Loucy (cell line): Measurements from ENCODE around the gene TRIM37.

Experiments
- H2AFZ ChIP-seq: fragments of 200-600 bp; sonication (generic); 2 replicates; pipeline ENCODE4 v1.6.0; 2016; ENCODE audit warnings: antibody characterized with exemption, mild to moderate bottlenecking, low read length, moderate library complexity
- H3F3A ChIP-seq: fragments of 200-600 bp; 2 replicates; pipeline ENCODE4 v1.6.0; 2016; ENCODE audit warnings: antibody characterized with exemption, low read depth, mild to moderate bottlenecking
- H3K27me3 ChIP-seq: fragments of 200-600 bp; sonication (generic); 2 replicates; pipeline ENCODE4 v1.6.1; 2014; ENCODE audit warnings: low read length, mild to moderate bottlenecking; ENCODE audit not compliant: insufficient read depth, poor library complexity, severe bottlenecking
- H3K36me3 ChIP-seq: fragments of 200-600 bp; sonication (generic); 2 replicates; pipeline ENCODE4 v1.6.1; 2016; ENCODE audit warnings: low read length; ENCODE audit not compliant: insufficient read depth
- H3K4me1 ChIP-seq: fragments of 200-600 bp; sonication (generic); 2 replicates; pipeline ENCODE4 v1.5.1; 2014; ENCODE audit warnings: low read length, mild to moderate bottlenecking; ENCODE audit not compliant: insufficient read depth, poor library complexity, severe bottlenecking
- H3K4me2 ChIP-seq: fragments of 200-600 bp; sonication (generic); 2 replicates; pipeline ENCODE4 v1.6.0; 2014; ENCODE audit warnings: antibody characterized with exemption, low read length, low read depth, mild to moderate bottlenecking; ENCODE audit not compliant: poor library complexity, severe bottlenecking
- H3K4me3 ChIP-seq: fragments of 200-600 bp; sonication (generic); 2 replicates; pipeline ENCODE4 v1.5.1; 2014; ENCODE audit warnings: low read length, mild to moderate bottlenecking, mixed read lengths; ENCODE audit not compliant: poor library complexity, severe bottlenecking
- H3K79me2 ChIP-seq: fragments of 200-600 bp; sonication (generic); 2 replicates; pipeline ENCODE4 v1.6.1; 2014; ENCODE audit warnings: low read length; ENCODE audit not compliant: insufficient read depth
- H3K9ac ChIP-seq: fragments of 200-600 bp; sonication (generic); 2 replicates; pipeline ENCODE4 v1.6.0; 2014; ENCODE audit warnings: mild to moderate bottlenecking, low read depth, low read length, moderate library complexity; ENCODE audit not compliant: poor library complexity, severe bottlenecking
- H3K9me2 ChIP-seq: fragments of 200-600 bp; sonication (generic); replicated peaks from 2 replicates; pipeline ENCODE4 v1.6.1; 2016; ENCODE audit warnings: low read depth, low read length, mixed read lengths
- H3K9me3 ChIP-seq: fragments of 200-600 bp; sonication (generic); 2 replicates; pipeline ENCODE4 v1.6.1; 2014; ENCODE audit warnings: mild to moderate bottlenecking, antibody characterized with exemption, low read length, low read depth; ENCODE audit not compliant: insufficient read depth
- H4K20me1 ChIP-seq: fragments of 200-600 bp; sonication (generic); 2 replicates; pipeline ENCODE4 v1.6.0; 2014; ENCODE audit warnings: antibody characterized with exemption, low read length, mild to moderate bottlenecking; ENCODE audit not compliant: insufficient read depth, poor library complexity, severe bottlenecking
- EZH2phosphoT487 ChIP-seq: fragments of 200-600 bp; IDR thresholded peaks from 2 replicates; pipeline ENCODE4 v1.6.1; 2018; ENCODE audit warnings: antibody characterized with exemption, mild to moderate bottlenecking, moderate library complexity, borderline replicate concordance
- TF ChIP-seq, protein P1 (sequence below): fragments of 200-600 bp; sonication (generic); conservative IDR thresholded peaks from 2 replicates; pipeline ENCODE4 v1.5.1; 2014; ENCODE audit warnings: mild to moderate bottlenecking, antibody characterized with exemption, low read length

Gene TRIM37

DNA sequence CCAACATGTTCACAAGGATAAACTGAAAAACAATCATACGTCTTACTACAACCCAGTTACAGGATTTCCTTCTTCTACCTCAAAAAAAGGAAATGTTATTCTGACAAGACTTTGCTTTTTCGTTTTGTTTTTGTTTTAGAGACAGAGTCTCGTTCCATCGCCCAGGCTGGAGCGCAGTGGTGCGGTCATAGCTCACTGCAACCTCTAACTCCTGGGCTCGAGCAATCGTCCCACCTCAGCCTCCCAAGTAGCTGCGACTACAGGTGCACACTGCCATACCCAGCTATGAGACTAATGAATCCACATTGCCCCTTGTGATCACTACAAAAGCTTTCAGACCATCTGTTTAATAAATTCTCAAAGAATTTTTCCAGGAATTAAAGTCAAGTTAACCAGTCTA is 8.8 kb upstream of the TRIM37 start:
- Histone ChIP-seq H3K9me3 (no peaks in the 10 kb centered on the region), H2AFZ (no peak overlapping the region), H3K4me1 (no peaks in the 10 kb centered on the region), H3K9me2 (no peaks in the 10 kb centered on the region), H3K79me2 (peaks cover 45% of the 10 kb centered on the region), H3K4me3 (no peak overlapping the region), H3K9ac (no peak overlapping the region), H3K27me3 (no peaks in the 10 kb centered on the region), H3K36me3 (peaks cover 65% of the 10 kb centered on the region), H4K20me1 (peaks cover 12% of the 10 kb centered on the region), H3F3A (peaks cover 5% of the 10 kb centered on the region; the same call in 1 of the 2 replicates), H3K4me2 (no peak overlapping the region)
- TF ChIP-seq, protein P1, sequence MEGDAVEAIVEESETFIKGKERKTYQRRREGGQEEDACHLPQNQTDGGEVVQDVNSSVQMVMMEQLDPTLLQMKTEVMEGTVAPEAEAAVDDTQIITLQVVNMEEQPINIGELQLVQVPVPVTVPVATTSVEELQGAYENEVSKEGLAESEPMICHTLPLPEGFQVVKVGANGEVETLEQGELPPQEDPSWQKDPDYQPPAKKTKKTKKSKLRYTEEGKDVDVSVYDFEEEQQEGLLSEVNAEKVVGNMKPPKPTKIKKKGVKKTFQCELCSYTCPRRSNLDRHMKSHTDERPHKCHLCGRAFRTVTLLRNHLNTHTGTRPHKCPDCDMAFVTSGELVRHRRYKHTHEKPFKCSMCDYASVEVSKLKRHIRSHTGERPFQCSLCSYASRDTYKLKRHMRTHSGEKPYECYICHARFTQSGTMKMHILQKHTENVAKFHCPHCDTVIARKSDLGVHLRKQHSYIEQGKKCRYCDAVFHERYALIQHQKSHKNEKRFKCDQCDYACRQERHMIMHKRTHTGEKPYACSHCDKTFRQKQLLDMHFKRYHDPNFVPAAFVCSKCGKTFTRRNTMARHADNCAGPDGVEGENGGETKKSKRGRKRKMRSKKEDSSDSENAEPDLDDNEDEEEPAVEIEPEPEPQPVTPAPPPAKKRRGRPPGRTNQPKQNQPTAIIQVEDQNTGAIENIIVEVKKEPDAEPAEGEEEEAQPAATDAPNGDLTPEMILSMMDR, result no peak
- TF ChIP-seq EZH2phosphoT487, result no peak

DNA sequence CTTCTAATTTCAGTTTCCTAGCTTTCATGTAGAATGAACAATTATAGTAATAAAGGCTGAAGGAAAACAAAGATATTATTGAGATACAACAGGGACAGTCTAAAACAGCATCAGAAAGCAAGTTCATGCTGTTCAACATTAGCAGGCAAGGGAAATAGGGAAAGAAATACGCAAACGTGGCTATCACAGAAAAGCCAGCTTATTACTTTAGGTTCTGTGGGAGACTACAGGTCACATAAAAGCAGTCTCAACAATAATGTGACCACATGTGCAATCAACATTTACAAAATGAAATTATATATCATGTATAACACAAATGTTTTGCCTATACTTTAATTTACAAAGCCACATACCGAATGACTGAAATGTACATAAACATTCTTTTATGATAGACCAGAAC is 4.9 kb upstream of the TRIM37 start:
- Histone ChIP-seq H3K4me2 (no peak overlapping the region), H3F3A (peaks cover 5% of the 10 kb centered on the region; the same call in 1 of the 2 replicates), H3K9me2 (no peaks in the 10 kb centered on the region), H2AFZ (no peak overlapping the region), H3K36me3 (peaks cover 35% of the 10 kb centered on the region), H3K27me3 (no peaks in the 10 kb centered on the region), H3K4me3 (no peak overlapping the region), H3K79me2 (peaks cover 41% of the 10 kb centered on the region), H3K9me3 (no peaks in the 10 kb centered on the region), H4K20me1 (peaks cover 6% of the 10 kb centered on the region), H3K9ac (no peak overlapping the region), H3K4me1 (peaks cover 10% of the 10 kb centered on the region)
- TF ChIP-seq, protein P1, result no peak
- TF ChIP-seq EZH2phosphoT487, result no peak

DNA sequence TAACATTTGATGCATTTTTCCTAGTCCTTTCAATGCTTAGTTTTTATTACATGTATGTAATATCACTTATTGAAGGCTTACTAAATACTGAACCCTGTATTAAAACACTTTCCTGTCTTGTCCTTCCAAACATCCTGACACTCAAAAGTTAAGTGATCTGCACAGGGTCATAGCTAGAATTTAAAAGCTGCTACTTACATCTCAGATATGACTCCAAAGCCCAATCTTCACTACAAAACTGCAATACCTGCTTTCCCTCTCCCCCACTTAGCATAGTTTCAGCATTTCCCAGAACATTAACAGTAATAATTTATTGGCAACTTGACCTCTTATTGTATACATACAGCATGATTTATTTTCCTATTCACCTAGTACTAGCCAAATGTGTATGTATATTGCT is 4.3 kb upstream of the TRIM37 start:
- Histone ChIP-seq H3F3A (peaks cover 5% of the 10 kb centered on the region; the same call in 1 of the 2 replicates), H3K4me2 (no peak overlapping the region), H3K79me2 (peaks cover 43% of the 10 kb centered on the region), H3K9me3 (no peaks in the 10 kb centered on the region), H4K20me1 (peaks cover 6% of the 10 kb centered on the region), H3K4me1 (peaks cover 11% of the 10 kb centered on the region), H3K36me3 (peaks cover 33% of the 10 kb centered on the region), H3K9me2 (no peaks in the 10 kb centered on the region), H2AFZ (no peak overlapping the region), H3K4me3 (no peak overlapping the region), H3K9ac (no peak overlapping the region), H3K27me3 (no peaks in the 10 kb centered on the region)
- TF ChIP-seq, protein P1, result no peak
